Measurements from ENCODE around the gene ORAI1.

DNA sequence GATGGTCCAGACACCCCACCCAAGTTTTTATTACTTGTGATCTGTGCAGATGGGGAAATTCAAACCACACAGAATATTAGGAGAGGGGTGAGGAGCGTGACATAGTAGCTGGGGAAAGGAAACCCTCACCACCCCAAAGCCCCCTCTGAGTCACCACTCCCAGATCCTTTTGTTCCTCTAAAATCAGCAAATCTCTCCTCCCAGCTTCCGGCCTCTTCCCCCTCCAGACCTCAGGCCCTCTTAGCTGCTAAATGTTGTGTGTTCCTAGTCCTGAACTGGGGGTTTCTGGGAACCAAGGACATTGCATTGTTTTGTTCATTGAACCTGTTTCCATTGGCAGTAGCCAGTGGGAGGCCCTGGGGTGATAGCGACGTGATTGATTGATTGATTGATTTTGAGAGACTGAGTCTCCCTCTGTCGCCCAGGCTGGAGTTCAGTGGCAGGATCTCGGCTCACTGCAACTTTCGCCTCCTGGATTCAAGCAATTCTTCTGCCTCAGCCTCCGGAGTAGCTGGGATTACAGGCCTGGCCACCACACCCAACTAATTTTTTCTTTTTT, 5.9 kb upstream of the ORAI1 start:
- TF ChIP-seq CTCF (IDR thresholded peaks at IDR 0.05) (no peak), MAX (IDR thresholded peaks at IDR 0.05; ENCODE audit: low read depth) (no peak)
